Limb (tissue), 2 donors: Measurements from ENCODE around the gene C1QTNF12.
A peak's percentile ranks its signal among the peaks of the same experiment; 100 is the strongest.

Source experiments
- DNase-seq, 2 donors: peaks; one replicate each; pipeline ENCODE4 v3.0.0-alpha.2; 2016; ENCODE audit errors: extremely low spot score in 2 of 2

Gene C1QTNF12, protein sequence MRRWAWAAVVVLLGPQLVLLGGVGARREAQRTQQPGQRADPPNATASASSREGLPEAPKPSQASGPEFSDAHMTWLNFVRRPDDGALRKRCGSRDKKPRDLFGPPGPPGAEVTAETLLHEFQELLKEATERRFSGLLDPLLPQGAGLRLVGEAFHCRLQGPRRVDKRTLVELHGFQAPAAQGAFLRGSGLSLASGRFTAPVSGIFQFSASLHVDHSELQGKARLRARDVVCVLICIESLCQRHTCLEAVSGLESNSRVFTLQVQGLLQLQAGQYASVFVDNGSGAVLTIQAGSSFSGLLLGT

DNA sequence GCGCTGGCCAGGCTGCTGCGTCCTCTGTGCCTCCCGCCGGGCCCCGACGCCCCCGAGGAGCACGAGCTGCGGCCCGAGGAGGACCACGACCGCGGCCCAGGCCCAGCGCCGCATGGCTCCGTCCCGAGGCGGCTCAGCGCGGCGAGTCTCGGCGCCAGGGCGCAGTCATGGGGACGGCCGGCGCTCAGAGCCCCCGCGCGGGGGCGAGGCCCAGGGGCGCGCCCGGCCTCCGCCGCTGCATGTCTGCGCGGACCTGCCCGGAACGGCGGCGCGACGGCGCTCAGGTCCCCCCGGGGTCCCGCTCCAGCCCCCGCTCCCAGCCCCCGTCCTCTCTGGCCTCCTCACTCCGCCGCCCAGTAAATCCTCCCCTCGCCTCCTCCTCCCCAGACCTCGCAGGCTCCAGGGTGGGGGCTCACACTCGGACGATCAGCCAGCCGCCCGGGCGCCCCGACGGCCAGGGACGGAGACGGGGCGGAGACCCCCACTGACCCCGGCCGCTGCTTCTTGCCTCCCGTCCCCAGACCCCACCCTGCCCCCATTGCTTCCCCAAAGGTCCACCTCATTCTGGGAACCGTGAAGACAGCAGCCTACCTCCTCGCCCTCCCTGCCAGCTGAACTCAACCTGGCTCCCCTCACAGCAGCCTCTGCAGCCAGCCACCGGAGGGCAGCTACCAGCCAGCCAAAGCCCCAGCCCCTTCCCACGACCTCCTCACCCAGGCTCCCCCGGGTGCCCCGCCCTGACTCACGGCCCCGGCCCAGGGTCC, at the start of gene C1QTNF12:
Gene C1QTNF12 (minus strand): TSS at position 146 of the 764 bp plus-strand sequence. CDS start 32 bp downstream, at position 114.
- DNase-seq, result no peak

GRCh38 chr1:1295154-1295923, 48.8 kb upstream of the C1QTNF12 start:
- no peak for DNase-seq

GRCh38 chr1:1294250-1294890, 47.8 kb upstream of the C1QTNF12 start:
- no peak for DNase-seq

GRCh38 chr1:1293263-1294249, 47.0 kb upstream of the C1QTNF12 start:
- no peak for DNase-seq

DNA sequence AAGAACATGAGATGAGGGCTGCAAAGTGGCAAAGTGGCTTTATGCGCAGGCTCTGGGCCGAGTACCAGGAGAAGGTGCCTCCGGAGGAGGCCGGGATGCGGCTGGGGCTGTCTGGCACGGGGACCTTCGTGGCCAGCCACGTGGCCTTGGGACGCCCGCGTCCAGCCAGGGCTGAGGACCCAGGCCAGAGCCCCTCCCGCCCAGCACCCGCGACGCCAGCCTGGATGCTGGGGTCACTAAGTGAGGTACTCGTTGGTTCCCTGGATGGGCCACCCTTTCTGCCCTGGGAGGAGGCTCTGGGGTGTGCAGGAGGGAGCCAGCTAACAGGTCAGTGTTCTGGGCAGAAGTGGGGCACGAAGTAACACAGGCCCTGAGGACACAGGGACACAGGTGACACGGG, 46.3 kb upstream of the C1QTNF12 start:
- no peak for DNase-seq

GRCh38 chr1:1292442-1292779, 45.9 kb upstream of the C1QTNF12 start:
- DNase-seq, result no peak

DNA sequence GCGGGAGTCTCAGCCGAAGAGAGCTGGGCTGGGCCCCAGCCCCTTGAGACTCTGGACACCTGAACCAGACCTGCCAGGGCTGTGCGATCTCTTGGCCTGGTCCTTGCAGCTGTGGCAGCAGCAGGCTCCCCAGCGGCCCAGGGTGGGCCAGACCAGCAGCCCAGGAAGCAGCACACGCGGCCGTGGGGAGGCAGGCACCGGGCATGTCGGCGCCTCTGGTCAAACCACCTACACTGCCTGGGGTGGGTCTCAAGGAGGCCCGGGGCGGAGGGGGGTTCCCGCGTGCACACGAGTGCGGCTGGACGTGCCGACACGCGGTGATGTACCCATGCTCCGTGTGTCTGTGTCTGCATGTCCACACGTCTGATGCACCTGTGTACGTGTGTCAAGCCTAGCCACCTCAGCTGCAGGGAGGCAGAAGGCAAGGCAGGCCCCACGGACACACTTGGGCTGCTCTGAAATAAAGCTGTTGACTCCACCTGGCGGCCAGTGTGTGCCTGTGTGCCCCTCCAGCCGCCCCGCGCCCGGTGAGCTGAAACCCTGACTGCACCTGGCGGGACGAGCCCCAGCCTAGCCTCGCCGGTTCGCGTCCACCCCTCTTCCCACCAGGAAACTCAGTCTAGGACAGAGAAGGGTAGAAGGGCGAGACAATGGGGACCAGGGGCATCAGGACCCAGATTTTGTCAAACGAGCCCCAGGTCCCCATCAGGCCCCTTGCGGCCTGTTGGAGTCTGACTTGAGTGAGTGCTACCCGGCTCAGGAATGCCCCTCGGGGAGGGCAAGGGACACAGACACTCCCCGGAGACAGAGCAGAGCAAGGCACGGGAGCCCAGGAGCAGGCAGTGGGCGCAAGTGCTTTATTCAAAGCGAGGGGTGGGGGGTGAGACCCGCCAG, 45.3 kb upstream of the C1QTNF12 start:
- DNase-seq, result peak; percentile 50 to 82

DNA sequence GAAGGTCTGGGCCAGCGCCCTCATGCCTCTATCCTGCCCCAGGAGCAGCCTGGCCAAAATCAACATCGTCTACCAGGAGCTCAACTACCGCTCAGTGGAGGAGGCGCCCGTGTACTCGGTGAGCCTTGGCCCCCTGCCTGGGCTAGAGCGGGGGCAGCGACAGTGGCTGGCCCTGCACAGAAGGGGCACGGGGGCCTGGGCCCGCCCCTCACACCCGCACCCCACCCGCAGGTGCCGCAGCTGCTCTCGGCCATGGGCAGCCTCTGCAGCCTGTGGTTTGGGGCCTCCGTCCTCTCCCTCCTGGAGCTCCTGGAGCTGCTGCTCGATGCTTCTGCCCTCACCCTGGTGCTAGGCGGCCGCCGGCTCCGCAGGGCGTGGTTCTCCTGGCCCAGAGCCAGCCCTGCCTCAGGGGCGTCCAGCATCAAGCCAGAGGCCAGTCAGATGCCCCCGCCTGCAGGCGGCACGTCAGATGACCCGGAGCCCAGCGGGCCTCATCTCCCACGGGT, 44.6 kb upstream of the C1QTNF12 start:
- DNase-seq, result no peak

DNA sequence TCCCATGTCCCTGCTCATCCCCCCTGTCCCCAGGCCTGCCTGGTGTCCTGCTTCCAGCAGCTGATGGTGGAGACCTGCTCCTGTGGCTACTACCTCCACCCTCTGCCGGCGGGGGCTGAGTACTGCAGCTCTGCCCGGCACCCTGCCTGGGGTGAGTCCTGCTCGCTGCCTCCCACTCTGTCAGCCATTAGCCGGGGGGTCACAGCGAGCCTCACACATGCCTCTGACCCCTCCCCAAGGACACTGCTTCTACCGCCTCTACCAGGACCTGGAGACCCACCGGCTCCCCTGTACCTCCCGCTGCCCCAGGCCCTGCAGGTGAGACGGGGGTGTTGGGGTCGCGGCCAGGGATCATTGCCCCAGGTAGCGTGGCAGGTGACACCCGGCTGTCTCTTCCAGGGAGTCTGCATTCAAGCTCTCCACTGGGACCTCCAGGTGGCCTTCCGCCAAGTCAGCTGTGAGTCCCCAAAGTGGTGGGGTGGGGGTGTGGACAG, 43.8 kb upstream of the C1QTNF12 start:
- DNase-seq, result peak in 1 of 2 donors; percentile 73

DNA sequence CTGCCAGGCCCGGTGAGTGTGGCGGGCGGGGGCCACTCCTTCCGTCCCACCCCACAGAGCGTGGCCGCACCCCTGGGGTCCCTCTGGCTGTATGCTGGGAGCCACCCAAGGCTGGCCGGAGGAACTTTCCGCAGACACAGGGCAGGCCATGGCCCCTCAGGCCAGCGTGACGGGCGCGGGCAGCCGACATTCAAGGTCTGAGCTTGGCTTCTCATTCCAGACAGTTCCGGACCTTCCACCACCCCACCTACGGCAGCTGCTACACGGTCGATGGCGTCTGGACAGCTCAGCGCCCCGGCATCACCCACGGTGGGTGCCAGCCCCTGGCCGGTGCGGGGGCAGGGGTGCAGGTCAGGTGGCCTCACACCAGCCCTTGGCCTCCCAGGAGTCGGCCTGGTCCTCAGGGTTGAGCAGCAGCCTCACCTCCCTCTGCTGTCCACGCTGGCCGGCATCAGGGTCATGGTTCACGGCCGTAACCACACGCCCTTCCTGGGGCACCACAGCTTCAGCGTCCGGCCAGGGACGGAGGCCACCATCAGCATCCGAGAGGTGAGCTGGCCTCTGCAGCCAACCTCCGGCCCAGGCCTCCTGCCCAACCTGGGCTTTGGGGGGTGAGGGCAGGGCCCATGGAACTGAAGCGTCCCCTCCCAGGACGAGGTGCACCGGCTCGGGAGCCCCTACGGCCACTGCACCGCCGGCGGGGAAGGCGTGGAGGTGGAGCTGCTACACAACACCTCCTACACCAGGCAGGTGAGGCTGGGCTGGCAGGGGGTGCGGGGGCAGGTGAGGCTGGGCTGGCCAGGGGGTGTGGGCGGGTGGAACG, 41.0 kb upstream of the C1QTNF12 start:
- no peak for DNase-seq

DNA sequence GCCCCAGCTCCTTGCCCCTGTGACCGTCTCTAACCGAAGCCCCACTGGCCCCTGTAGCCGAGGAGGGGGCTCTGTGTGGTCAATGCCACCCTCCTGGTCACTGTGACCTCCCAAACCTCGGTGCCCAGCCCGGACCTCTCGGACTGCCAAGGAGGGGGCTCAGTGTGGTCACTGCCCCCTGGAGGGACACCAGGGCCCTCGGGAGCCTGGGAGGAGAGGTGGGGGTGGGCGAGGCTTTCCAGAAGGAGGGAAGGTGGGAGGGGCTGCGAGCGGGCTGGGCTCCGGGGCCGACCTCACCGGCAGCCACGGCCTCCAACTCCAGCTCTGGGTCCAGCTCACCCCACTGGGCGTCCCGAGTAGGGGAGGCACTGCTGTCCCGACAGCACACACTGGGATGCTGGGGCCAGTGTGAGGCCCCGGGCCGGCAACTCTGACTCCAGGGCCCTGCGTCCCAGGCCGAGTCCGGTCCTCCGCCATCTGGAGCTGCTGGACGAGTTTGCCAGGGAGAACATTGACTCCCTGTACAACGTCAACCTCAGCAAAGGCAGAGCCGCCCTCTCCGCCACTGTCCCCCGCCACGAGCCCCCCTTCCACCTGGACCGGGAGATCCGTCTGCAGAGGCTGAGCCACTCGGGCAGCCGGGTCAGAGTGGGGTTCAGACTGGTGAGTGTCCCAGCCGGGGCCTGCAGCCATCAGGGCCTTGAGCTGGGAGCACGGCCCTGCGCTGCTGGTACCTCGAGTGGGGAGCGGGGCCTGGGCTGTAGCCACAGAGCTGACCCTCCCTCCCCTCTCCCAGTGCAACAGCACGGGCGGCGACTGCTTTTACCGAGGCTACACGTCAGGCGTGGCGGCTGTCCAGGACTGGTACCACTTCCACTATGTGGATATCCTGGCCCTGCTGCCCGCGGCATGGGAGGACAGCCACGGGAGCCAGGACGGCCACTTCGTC, 40.1 kb upstream of the C1QTNF12 start:
- no peak for DNase-seq

DNA sequence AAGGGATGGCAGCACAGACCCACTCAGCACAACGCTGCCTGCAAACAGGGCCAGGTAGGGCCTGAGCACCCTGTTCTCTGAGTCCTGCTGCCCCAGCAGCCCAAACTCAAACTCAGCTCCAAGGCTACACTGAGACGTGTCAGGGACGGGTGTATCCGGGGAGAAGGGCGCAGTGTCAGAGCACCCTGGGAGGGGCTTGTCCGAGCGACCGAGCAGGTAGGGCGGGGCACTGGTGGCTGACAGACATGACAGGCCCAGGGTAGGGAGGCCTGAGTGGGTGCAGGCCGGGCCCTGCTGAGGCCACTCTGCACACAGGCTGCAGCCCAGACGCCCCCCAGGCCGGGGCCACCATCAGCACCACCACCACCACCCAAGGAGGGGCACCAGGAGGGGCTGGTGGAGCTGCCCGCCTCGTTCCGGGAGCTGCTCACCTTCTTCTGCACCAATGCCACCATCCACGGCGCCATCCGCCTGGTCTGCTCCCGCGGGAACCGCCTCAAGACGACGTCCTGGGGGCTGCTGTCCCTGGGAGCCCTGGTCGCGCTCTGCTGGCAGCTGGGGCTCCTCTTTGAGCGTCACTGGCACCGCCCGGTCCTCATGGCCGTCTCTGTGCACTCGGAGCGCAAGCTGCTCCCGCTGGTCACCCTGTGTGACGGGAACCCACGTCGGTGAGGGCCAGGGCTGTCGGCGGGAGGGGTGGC, 39.2 kb upstream of the C1QTNF12 start:
- DNase-seq, result no peak

DNA sequence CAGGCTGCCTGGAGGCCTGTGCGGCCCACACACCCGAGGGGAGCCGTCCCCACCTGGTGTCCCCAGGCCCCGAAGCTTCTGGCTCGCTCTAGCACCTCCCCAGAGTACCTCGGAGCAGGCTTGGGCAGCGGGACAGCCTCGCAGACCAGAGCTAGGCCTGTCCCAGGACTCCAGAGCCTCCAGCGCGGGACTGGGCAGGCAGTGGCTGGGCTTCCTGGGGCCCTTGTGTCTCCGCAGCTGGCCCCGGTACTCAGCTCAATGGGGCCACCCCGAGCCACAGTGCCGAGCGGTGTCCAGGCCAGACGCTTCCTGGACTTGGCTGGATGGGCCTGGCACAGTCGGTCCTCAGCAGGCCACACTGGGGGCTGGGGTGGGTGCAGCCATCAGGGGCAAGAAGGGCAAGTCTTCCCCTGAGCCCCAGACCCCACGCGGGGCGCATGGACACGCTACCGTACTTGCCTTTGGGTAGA, 38.6 kb upstream of the C1QTNF12 start:
- DNase-seq, result no peak

- no peak for DNase-seq
Measured at GRCh38 chr1:1284221-1285101, 37.9 kb upstream of the C1QTNF12 start.

- DNase-seq, result no peak
Measured at GRCh38 chr1:1283821-1284220, 37.3 kb upstream of the C1QTNF12 start.
